Adrenal gland (tissue), 5 donors: ENCODE data around the gene CDK17.

Experiments used
- CTCF ChIP-seq, 6 experiments: fragments of 450-650 bp in 4 of 6; fragments of 200-600 bp in 2 of 6; sonication (generic) in 1 of 6; IDR thresholded peaks; 1 replicate in 5 of 6; 2 replicates in 1 of 6; pipeline versions ENCODE4 v1.5.1 to v1.8.0; 2016 to 2021; ENCODE audit warnings: antibody characterized with exemption in 6 of 6, mild to moderate bottlenecking in 2 of 6, moderate library complexity in 1 of 6
- POLR2A ChIP-seq, 2 donors: fragments of 450-650 bp; IDR thresholded peaks; one replicate each; pipeline ENCODE4 v1.6.1; 2017; ENCODE audit warnings: antibody characterized with exemption in 2 of 2, mild to moderate bottlenecking in 2 of 2, moderate library complexity in 1 of 2
- donor health status: DM: no; HTN: no; CAD: no.

- TF ChIP-seq CTCF (IDR thresholded peaks at IDR 0.05) (no peak), POLR2A (IDR thresholded peaks at IDR 0.05) (no peak)
These were observed 142.6 kb downstream of the CDK17 start for GRCh38 chr12:96257550-96258103.
